GM19238 (cell line): ENCODE measurements around the gene DYNC2H1.

Experiments
- DNase-seq: peaks from one replicate; pipeline ENCODE4 v3.0.0; 2011; ENCODE audit warnings: low spot score; ENCODE audit not compliant: insufficient read length

DYNC2H1 gene

GRCh38 chr11:103281301-103281700 is 172.1 kb downstream of the DYNC2H1 start:
- DNase-seq: no peak

GRCh38 chr11:103284260-103284659 is 175.0 kb downstream of the DYNC2H1 start:
- DNase-seq: no peak

GRCh38 chr11:103294516-103294915 is 185.3 kb downstream of the DYNC2H1 start:
- no peak for DNase-seq

GRCh38 chr11:103295704-103296103 is 186.5 kb downstream of the DYNC2H1 start:
- no peak for DNase-seq

GRCh38 chr11:103297900-103298299 is 188.7 kb downstream of the DYNC2H1 start:
- DNase-seq: no peak

- DNase-seq: no peak
These were observed 206.0 kb downstream of the DYNC2H1 start for GRCh38 chr11:103315248-103315647.

- no peak for DNase-seq
These were observed 207.9 kb downstream of the DYNC2H1 start for GRCh38 chr11:103317118-103317517.

GRCh38 chr11:103322821-103323220 is 213.6 kb downstream of the DYNC2H1 start:
- DNase-seq: no peak

- no peak for DNase-seq
These were observed 216.5 kb downstream of the DYNC2H1 start for GRCh38 chr11:103325686-103326069.

GRCh38 chr11:103326070-103326794 is 217.0 kb downstream of the DYNC2H1 start:
- peak; percentile 2 for DNase-seq

GRCh38 chr11:103327721-103328120 is 218.5 kb downstream of the DYNC2H1 start:
- DNase-seq: no peak

- DNase-seq: no peak
These were observed 223.2 kb downstream of the DYNC2H1 start for GRCh38 chr11:103332409-103332808.

GRCh38 chr11:103338621-103339484 is 229.6 kb downstream of the DYNC2H1 start:
- no peak for DNase-seq

GRCh38 chr11:103339485-103339857 is 230.2 kb downstream of the DYNC2H1 start:
- no peak for DNase-seq

- DNase-seq: no peak
These were observed 231.7 kb downstream of the DYNC2H1 start for GRCh38 chr11:103340956-103341355.

- DNase-seq: no peak
These were observed 235.7 kb downstream of the DYNC2H1 start for GRCh38 chr11:103344886-103345285.

- no peak for DNase-seq
These were observed 240.4 kb downstream of the DYNC2H1 start for GRCh38 chr11:103349595-103349994.

- DNase-seq: no peak
These were observed 245.4 kb downstream of the DYNC2H1 start for GRCh38 chr11:103354656-103355055.

GRCh38 chr11:103358251-103358650 is 249.0 kb downstream of the DYNC2H1 start:
- no peak for DNase-seq

GRCh38 chr11:103359216-103359615 is 250.0 kb downstream of the DYNC2H1 start:
- DNase-seq: no peak

GRCh38 chr11:103364687-103365086 is 255.5 kb downstream of the DYNC2H1 start:
- no peak for DNase-seq

GRCh38 chr11:103367650-103368049 is 258.4 kb downstream of the DYNC2H1 start:
- no peak for DNase-seq

GRCh38 chr11:103368145-103368544 is 258.9 kb downstream of the DYNC2H1 start:
- DNase-seq: no peak
